HAP-1 (cell line): ENCODE data around the gene RAPGEF2.

Experiments
- DNase-seq, 2 experiments: peaks; one replicate each; pipeline ENCODE4 v3.0.0-alpha.2; 2016 to 2020; ENCODE audit warnings: low spot score in 2 of 2
- H3K27me3 ChIP-seq: fragments of 250-450 bp; sonication (Bioruptor Pico); 2 replicates; pipeline ENCODE4 v1.5.1; 2020; ENCODE audit warnings: low read depth, mild to moderate bottlenecking, moderate library complexity
- H3K36me3 ChIP-seq: fragments of 250-450 bp; sonication (Bioruptor Pico); replicated peaks from 2 replicates; pipeline ENCODE4 v1.5.1; 2020; ENCODE audit warnings: mild to moderate bottlenecking
- H3K4me1 ChIP-seq: fragments of 250-450 bp; sonication (Bioruptor Pico); 2 replicates; pipeline ENCODE4 v1.5.1; 2020; ENCODE audit warnings: mild to moderate bottlenecking
- H3K4me3 ChIP-seq: fragments of 250-450 bp; sonication (Bioruptor Pico); 2 replicates; pipeline ENCODE4 v1.5.1; 2020; ENCODE audit warnings: mild to moderate bottlenecking, moderate library complexity
- H3K9me3 ChIP-seq: fragments of 250-450 bp; sonication (Bioruptor Pico); 2 replicates; pipeline ENCODE4 v1.5.1; 2020; ENCODE audit warnings: mild to moderate bottlenecking, moderate library complexity
- in situ Hi-C: fragments of 300-500 bp; cut with MboI; formaldehyde crosslinking; loops from 3 replicates; pipeline ENCODE4 v1.14.3; 2020; ENCODE audit warnings: low sequenced_read_pairs, inconsistent platforms, mixed read lengths

Gene RAPGEF2

DNA sequence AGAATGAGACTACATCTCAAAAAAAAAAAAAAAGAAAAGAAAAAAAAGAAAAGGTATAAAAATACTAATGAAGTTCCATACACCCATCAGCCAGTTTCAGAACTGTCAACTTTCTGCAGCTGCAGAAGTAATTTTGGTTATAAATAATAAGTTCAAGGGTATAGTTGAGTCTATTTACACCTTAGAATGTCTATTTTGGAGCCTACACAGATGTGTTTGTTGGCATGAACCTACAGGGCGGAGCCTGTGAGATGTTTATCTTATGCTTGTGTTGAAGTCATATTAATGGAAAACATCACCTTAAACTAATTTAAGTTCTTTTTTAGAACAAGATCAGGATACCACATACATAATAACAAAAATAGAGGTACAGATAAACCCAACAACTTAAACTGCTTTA, 85.8 kb downstream of the RAPGEF2 start:
- in situ Hi-C loops: no loop called here
- Histone ChIP-seq H3K36me3 (no peaks in the 10 kb centered on the region), H3K27me3 (no peaks in the 10 kb centered on the region), H3K9me3 (no peaks in the 10 kb centered on the region), H3K4me3 (no peak overlapping the region), H3K4me1 (no peaks in the 10 kb centered on the region; the same call in 1 of the 2 replicates)
- no peak for DNase-seq

DNA sequence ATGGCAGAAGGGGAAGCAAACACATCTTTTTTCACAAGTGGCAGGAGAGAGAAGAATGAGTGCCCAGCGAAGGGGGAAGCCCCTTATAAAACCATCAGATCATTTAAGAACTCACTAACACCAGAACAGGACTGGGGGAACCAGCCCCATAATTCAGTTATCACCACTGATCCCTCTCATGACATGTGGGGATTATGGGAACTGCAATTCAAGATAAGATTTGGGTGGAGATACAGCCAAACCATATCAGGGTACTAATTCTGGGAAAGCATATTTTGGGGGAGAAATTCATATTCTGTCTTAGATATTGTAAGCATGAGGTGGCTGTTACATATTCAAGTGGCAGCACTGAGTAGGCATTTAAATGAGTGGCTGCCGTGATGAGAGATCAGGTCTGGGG, 87.8 kb downstream of the RAPGEF2 start:
- H3K9me3 ChIP-seq: no peaks in the 10 kb centered on the region
- in situ Hi-C loops: loop anchor here (10.0 kb wide), 1 partner anchor 336 kb away; no protein-coding TSS in a partner anchor
- no peaks in the 10 kb centered on the region for H3K27me3 ChIP-seq
- DNase-seq: no peak
- H3K36me3 ChIP-seq: no peaks in the 10 kb centered on the region
- no peak overlapping the region for H3K4me3 ChIP-seq
- H3K4me1 ChIP-seq: no peaks in the 10 kb centered on the region

DNA sequence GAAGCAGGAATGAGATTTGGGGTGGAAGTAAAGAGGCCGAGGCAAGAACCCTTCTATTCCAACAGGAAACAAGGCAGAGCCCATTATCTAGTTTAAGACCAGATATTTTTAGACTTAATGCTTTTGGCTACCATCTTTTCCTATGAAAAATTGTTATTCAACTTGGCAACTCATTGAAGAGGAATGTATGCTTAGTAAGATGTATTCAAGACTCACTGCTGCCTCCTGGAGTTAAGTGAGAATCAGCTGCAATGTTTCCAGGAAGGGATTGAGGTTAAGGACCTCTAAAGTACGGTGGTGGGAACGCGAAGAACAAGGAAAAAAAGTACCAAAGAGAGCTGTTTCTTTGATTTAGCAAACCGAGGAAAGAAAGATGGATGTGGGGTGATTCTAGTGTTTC, 89.1 kb downstream of the RAPGEF2 start:
- H3K4me1 ChIP-seq: peaks cover under 1% of the 10 kb centered on the region; the same call in 1 of the 2 replicates
- H3K36me3 ChIP-seq: no peaks in the 10 kb centered on the region
- in situ Hi-C loops: loop anchor here (10.0 kb wide), 1 partner anchor 337 kb away; no protein-coding TSS in a partner anchor
- peak; percentile 31 to 40 for DNase-seq
- no peaks in the 10 kb centered on the region for H3K9me3 ChIP-seq
- no peaks in the 10 kb centered on the region for H3K27me3 ChIP-seq
- no peak overlapping the region for H3K4me3 ChIP-seq

DNA sequence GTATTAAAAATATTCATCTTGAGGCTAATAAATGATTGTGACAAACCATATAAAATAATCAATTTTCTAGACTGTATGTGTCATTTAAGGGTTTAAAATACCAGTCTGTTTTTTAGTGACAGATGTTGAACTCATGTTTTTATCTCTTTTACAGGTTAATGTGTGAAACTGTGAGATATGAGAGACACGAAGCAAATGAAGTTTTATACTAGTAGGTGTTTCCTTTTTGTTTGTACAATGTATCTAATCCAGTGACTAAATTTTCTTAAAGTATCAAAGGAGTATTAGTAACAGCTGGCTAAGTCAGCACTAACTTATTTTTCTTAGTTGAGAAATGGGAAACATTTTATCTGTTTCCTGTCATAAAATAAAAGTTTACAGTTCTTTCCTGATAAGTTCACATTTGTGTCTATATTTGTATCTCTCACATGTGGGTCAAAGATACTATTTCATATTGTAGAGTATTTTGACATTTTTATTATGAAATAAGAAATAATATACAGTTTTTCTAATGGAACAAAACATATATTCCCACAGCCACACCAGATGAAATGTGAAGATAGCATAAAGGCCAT, 90.3 kb downstream of the RAPGEF2 start:
- DNase-seq: no peak
- Histone ChIP-seq H3K36me3 (no peaks in the 10 kb centered on the region), H3K9me3 (no peaks in the 10 kb centered on the region), H3K4me3 (no peak overlapping the region), H3K27me3 (no peaks in the 10 kb centered on the region), H3K4me1 (peaks cover 4% of the 10 kb centered on the region; the same call in 1 of the 2 replicates)
- in situ Hi-C loops: loop anchor here (10.0 kb wide), 1 partner anchor 338 kb away; no protein-coding TSS in a partner anchor

DNA sequence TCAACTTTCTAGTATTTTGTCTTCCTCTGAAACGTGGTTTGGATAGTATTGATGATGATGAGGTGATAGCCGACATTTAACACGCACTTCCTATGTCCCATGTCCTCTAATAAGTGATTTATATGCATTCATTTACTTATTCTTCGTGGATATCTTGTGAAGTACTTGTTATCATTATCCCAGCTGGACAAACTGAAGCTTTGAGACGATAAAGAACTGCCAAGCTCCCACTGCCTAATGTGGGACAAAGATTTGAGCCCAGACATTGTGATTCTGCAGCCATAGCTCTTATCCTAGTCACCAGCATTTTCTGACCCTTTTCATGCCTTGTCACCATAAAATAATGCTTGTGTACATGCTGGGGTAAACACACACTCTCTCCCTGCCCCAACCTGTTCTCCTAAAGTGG, 92.5 kb downstream of the RAPGEF2 start:
- in situ Hi-C loops: loop anchor here (10.0 kb wide), 1 partner anchor 341 kb away; no protein-coding TSS in a partner anchor
- no peak for DNase-seq
- no peaks in the 10 kb centered on the region for H3K36me3 ChIP-seq
- H3K27me3 ChIP-seq: no peaks in the 10 kb centered on the region
- H3K9me3 ChIP-seq: no peaks in the 10 kb centered on the region
- no peak overlapping the region for H3K4me3 ChIP-seq
- peaks cover 4% of the 10 kb centered on the region; the same call in 1 of the 2 replicates for H3K4me1 ChIP-seq

DNA sequence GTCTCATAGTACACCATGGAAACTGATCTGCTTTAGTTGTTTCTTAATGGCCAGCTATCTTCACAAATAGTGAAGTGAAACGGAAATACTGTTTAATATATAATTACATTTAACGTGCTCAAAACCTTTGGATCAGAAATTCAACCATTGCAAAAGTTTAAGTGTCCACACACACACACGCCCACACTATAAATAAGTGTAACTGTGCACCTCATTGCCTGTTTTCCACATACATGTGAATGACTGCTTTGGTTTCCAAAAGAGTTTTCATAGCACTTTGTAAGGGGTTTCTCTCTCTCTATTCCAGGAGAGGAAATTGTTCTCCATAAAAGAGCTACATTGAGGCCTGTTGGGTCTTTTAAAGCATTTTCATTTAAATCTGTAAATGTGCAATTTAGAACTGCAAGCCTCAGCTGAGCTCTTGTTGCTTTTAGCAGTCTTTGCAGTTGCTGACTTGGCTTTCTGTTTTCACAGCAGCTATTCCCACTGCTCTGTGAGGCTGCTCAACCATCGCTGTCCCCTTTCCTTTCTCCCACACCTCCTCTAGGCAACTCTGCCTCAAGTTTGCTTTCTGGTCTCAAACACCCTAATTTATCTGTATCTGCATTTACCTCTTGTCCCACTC, 94.5 kb downstream of the RAPGEF2 start:
- H3K9me3 ChIP-seq: no peaks in the 10 kb centered on the region
- H3K4me3 ChIP-seq: no peak overlapping the region
- peaks cover 16% of the 10 kb centered on the region for H3K4me1 ChIP-seq
- in situ Hi-C loops: loop anchor here (10.0 kb wide), 1 partner anchor 343 kb away; no protein-coding TSS in a partner anchor
- no peaks in the 10 kb centered on the region for H3K36me3 ChIP-seq
- no peaks in the 10 kb centered on the region for H3K27me3 ChIP-seq
- DNase-seq: no peak

DNA sequence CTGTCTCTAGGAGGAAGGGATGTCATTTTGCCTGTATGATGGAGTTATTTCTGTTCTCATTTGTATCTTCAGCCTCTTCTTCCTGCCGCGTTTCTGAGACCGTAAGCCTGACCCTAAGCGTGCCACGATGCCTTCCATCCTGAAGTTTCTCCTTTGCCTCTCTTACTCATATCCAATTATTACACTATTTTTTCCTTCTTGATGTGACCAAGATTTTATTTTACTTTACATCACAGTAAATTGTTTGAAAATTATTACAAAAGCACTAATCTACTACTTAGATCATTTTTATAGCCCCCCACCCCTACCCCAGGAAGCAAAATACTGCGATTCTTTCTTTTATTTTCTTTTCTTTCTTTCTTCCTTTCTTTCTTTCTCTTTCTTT, 95.0 kb downstream of the RAPGEF2 start:
- H3K9me3 ChIP-seq: no peaks in the 10 kb centered on the region
- no peak overlapping the region for H3K4me3 ChIP-seq
- H3K36me3 ChIP-seq: no peaks in the 10 kb centered on the region
- no peak for DNase-seq
- H3K27me3 ChIP-seq: no peaks in the 10 kb centered on the region
- in situ Hi-C loops: loop anchor here (10.0 kb wide), 1 partner anchor 343 kb away; no protein-coding TSS in a partner anchor
- H3K4me1 ChIP-seq: peaks cover 16% of the 10 kb centered on the region

DNA sequence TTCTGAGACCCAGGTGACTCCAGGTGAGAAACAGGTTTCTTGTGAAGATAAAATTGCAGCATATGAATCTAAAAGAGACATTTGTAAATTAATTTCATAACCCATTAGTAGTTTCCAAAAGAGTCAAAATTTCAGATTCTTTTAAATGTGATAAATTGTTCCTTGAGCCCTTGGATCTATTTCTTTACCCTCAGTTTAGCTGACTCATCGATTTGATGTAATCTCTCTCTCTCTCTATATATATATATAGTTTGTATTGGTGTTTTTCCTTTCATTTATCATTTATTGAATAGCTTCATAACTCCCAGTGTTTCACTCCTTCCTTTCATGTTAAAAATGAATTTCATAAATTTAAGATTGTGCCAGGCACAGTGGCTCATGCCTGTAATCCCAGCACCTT, 96.9 kb downstream of the RAPGEF2 start:
- Histone ChIP-seq H3K36me3 (no peaks in the 10 kb centered on the region), H3K27me3 (no peaks in the 10 kb centered on the region), H3K4me3 (no peak overlapping the region), H3K4me1 (peaks cover 16% of the 10 kb centered on the region), H3K9me3 (no peaks in the 10 kb centered on the region)
- DNase-seq: no peak
- in situ Hi-C loops: loop anchor here (5.0 to 25.0 kb wide), 4 partner anchors 247 to 938 kb away; partner anchors contain the start of gene PPID

DNA sequence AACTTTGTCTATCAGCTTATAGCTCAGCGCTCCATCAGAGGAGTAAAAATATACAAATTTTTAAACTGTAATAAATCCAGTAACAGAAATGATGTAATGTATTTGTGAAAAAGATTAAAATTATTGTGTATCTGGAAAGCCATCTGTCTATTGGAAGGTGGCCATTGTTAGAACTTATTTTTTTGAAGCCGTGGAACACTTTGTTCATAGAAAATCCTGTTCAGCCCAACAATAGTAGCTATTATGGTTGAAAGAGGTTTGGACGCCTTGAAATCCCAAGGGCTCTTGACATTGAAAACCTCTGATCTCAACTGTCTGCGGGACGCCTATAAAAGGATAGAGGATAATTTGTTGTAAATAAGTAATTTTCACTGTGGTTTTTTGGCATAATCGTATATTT, 98.3 kb downstream of the RAPGEF2 start:
- in situ Hi-C loops: loop anchor here (5.0 to 25.0 kb wide), 3 partner anchors 246 to 939 kb away; partner anchors contain the start of gene PPID
- Histone ChIP-seq H3K36me3 (no peaks in the 10 kb centered on the region), H3K4me3 (no peak overlapping the region), H3K4me1 (peaks cover 16% of the 10 kb centered on the region), H3K9me3 (no peaks in the 10 kb centered on the region), H3K27me3 (no peaks in the 10 kb centered on the region)
- peak; percentile 50 to 95 for DNase-seq

DNA sequence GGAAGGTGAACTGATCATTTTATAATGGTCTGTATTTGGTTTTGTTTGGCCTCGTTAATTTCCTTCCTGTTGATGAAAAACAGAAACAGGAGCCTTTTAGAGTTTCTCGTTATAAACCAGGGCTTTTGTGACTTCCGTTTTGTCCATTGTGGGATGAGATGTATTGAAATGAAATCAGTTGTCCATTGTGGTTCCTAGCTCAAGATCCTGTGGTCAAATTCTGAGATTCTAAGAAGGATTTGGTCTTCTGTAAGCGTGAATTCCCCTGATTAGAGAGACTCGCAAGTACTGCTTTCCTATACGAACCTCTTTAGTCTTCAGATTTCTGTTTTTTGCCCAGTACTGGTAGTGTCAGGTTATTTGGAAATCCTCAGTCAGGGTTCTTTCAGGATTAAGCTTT, 101.7 kb downstream of the RAPGEF2 start:
- no peaks in the 10 kb centered on the region for H3K9me3 ChIP-seq
- no peaks in the 10 kb centered on the region for H3K27me3 ChIP-seq
- in situ Hi-C loops: loop anchor here (5.0 to 25.0 kb wide), 3 partner anchors 243 to 942 kb away; partner anchors contain the start of gene PPID
- no peaks in the 10 kb centered on the region for H3K36me3 ChIP-seq
- H3K4me1 ChIP-seq: peaks cover 11% of the 10 kb centered on the region
- no peak overlapping the region for H3K4me3 ChIP-seq
- no peak for DNase-seq

DNA sequence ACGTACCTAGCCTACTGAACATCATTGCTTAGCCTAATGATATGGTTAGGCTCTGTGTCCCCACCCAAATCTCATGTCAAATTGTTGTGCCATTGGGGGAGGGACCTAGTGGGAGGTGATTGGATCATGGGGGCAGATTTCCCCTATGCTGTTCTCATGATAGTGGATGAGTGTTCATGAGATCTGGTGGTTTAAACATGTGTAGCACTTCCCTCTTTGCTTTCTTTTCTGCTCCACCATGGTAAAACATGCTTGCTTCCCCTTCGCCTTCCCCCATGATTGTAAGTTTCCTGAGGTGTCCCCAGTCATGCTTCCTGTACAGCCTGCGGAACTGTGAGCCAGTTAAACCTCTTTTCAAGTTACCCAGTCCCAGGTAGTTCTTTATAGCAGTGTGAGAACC, 102.6 kb downstream of the RAPGEF2 start:
- in situ Hi-C loops: loop anchor here (10.0 to 25.0 kb wide), 2 partner anchors 481 to 943 kb away; partner anchors contain the start of gene PPID
- Histone ChIP-seq H3K36me3 (no peaks in the 10 kb centered on the region), H3K9me3 (no peaks in the 10 kb centered on the region), H3K4me3 (no peak overlapping the region), H3K27me3 (no peaks in the 10 kb centered on the region), H3K4me1 (peaks cover 11% of the 10 kb centered on the region)
- DNase-seq: no peak

DNA sequence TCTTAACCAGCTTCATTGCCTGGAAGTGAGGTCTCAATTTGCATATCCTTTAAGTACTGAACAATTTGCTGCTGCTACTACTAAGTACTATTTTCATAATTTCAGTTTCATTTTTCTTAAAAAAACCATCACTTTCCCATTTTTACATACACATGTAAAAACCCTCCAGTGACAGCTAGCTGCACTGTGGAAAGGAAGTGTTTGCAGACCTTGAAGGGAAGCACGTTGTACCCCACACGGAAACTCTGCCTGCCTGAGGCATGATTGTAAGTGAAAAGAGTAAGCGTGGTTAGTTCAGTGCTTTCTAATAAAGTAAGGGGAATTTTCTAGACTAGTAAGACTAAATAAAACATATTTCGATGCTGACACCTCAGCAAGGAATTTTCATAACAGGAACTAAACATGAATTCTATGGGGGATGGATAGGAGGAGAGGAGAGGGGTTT, 103.6 kb downstream of the RAPGEF2 start:
- in situ Hi-C loops: loop anchor here (10.0 to 25.0 kb wide), 2 partner anchors 482 to 944 kb away; partner anchors contain the start of gene PPID
- Histone ChIP-seq H3K36me3 (no peaks in the 10 kb centered on the region), H3K4me1 (peaks cover 6% of the 10 kb centered on the region), H3K4me3 (no peak overlapping the region), H3K27me3 (no peaks in the 10 kb centered on the region), H3K9me3 (no peaks in the 10 kb centered on the region)
- DNase-seq: no peak

DNA sequence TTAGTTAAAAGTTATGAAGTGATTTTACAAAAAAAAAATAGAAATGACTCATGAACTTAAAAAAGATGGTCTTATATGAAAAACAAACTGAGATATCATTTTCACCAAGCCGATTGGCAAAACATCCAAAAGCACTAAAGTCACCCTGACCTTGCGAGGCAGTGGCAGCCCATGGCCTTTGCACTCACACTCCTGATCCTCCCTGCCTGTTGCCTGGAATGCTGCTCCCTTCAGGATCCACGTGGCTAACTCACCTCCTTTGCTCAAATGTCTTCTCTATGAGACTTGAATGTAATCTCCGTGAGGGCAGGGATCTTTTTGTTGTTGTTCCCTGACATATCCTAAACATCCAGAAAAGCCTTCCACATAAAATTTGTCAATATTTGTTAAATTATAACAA, 106.4 kb downstream of the RAPGEF2 start:
- no peak for DNase-seq
- Histone ChIP-seq H3K4me3 (no peak overlapping the region), H3K4me1 (no peaks in the 10 kb centered on the region), H3K36me3 (no peaks in the 10 kb centered on the region), H3K27me3 (no peaks in the 10 kb centered on the region), H3K9me3 (no peaks in the 10 kb centered on the region)
- in situ Hi-C loops: loop anchor here (10.0 to 25.0 kb wide), 2 partner anchors 484 to 947 kb away; partner anchors contain the start of gene PPID

DNA sequence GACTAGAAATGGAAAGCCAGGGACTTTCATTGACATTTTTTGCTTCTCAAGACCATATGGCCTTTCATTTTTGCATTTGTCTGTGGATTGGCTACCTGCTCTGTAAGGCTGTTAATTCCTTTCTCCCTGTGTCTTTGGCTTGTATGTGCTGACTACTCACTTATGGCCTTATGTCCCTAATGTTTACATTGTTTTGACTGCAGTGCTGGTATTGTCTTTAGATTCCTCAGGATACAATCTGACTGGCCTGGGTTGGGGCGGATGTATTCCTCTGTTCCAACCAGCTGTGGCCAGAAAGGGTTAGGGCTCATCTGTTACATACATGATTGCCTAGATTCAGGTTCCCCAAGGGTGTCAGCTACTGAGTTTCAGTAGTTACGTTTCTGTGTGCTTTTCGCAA, 108.1 kb downstream of the RAPGEF2 start:
- no peak overlapping the region for H3K4me3 ChIP-seq
- H3K27me3 ChIP-seq: no peaks in the 10 kb centered on the region
- no peak for DNase-seq
- no peaks in the 10 kb centered on the region for H3K36me3 ChIP-seq
- H3K4me1 ChIP-seq: no peaks in the 10 kb centered on the region
- in situ Hi-C loops: loop anchor here (25.0 kb wide), 1 partner anchor 949 kb away; no protein-coding TSS in a partner anchor
- no peaks in the 10 kb centered on the region for H3K9me3 ChIP-seq
